Measurements from ENCODE around the gene MAGOHB.
A peak's percentile ranks its signal among the peaks of the same experiment; 100 is the strongest.
"Not testable (repeated sequence)": the region's sequence is repeated elsewhere in the genome, so short reads cannot be mapped to it uniquely, and the experiment has no call there.

The MAGOHB gene

GRCh38 chr12:10613349-10614055, at the start of gene MAGOHB:
Gene MAGOHB (minus strand): TSS chr12:10613609. CDS start chr12:10613532, 77 bp downstream.
- DNase-seq (ENCODE audit: low read depth), result peak; percentile 89

- DNase-seq (ENCODE audit: low read depth), result no peak
Measured at GRCh38 chr12:10661338-10661737, 47.9 kb upstream of the MAGOHB start.

GRCh38 chr12:10654003-10654402, 40.6 kb upstream of the MAGOHB start:
- DNase-seq (ENCODE audit: low read depth), result no peak

GRCh38 chr12:10652192-10652591, 38.8 kb upstream of the MAGOHB start:
- no peak for DNase-seq (ENCODE audit: low read depth)

GRCh38 chr12:10646576-10646975, 33.2 kb upstream of the MAGOHB start:
- DNase-seq (ENCODE audit: low read depth), result not testable (repeated sequence)

- no peak for DNase-seq (ENCODE audit: low read depth)
Measured at GRCh38 chr12:10645910-10646309, 32.5 kb upstream of the MAGOHB start.

- no peak for DNase-seq (ENCODE audit: low read depth)
Measured at GRCh38 chr12:10641735-10642500, 28.5 kb upstream of the MAGOHB start.

- no peak for DNase-seq (ENCODE audit: low read depth)
Measured at GRCh38 chr12:10638728-10639127, 25.3 kb upstream of the MAGOHB start.

- DNase-seq (ENCODE audit: low read depth), result no peak
Measured at GRCh38 chr12:10636611-10637010, 23.2 kb upstream of the MAGOHB start.

GRCh38 chr12:10636124-10636523, 22.7 kb upstream of the MAGOHB start:
- no peak for DNase-seq (ENCODE audit: low read depth)

GRCh38 chr12:10635306-10635705, 21.9 kb upstream of the MAGOHB start:
- no peak for DNase-seq (ENCODE audit: low read depth)

- no peak for DNase-seq (ENCODE audit: low read depth)
Measured at GRCh38 chr12:10634427-10634826, 21.0 kb upstream of the MAGOHB start.

- no peak for DNase-seq (ENCODE audit: low read depth)
Measured at GRCh38 chr12:10633541-10633940, 20.1 kb upstream of the MAGOHB start.

- no peak for DNase-seq (ENCODE audit: low read depth)
Measured at GRCh38 chr12:10632226-10632625, 18.8 kb upstream of the MAGOHB start.

- no peak for DNase-seq (ENCODE audit: low read depth)
Measured at GRCh38 chr12:10624605-10625004, 11.2 kb upstream of the MAGOHB start.

- no peak for DNase-seq (ENCODE audit: low read depth)
Measured at GRCh38 chr12:10623131-10623530, 9.7 kb upstream of the MAGOHB start.

- no peak for DNase-seq (ENCODE audit: low read depth)
Measured at GRCh38 chr12:10621278-10621677, 7.9 kb upstream of the MAGOHB start.

- no peak for DNase-seq (ENCODE audit: low read depth)
Measured at GRCh38 chr12:10620078-10620779, 6.8 kb upstream of the MAGOHB start.

GRCh38 chr12:10618338-10618987, 5.1 kb upstream of the MAGOHB start:
- DNase-seq (ENCODE audit: low read depth), result peak; percentile 18

- no peak for DNase-seq (ENCODE audit: low read depth)
Measured at GRCh38 chr12:10617863-10618262, 4.5 kb upstream of the MAGOHB start.

- no peak for DNase-seq (ENCODE audit: low read depth)
Measured at GRCh38 chr12:10615532-10615931, 2.1 kb upstream of the MAGOHB start.

- DNase-seq (ENCODE audit: low read depth), result no peak
Measured at GRCh38 chr12:10614056-10614370, 604 bp upstream of the MAGOHB start.

- DNase-seq (ENCODE audit: low read depth), result no peak
Measured at GRCh38 chr12:10612984-10613348, 443 bp downstream of the MAGOHB start.

Measured in fibroblast of the conjunctiva (primary cell).